ENCODE results near the gene PIK3CD. TPM values are rescaled to one million over a fixed set of nuclear protein-coding genes. Genes with fewer than 3 reads are reported as not detected.

PIK3CD gene
- polyA plus RNA-seq, 1 donor from 2014 or later, result 4.2 TPM

DNA sequence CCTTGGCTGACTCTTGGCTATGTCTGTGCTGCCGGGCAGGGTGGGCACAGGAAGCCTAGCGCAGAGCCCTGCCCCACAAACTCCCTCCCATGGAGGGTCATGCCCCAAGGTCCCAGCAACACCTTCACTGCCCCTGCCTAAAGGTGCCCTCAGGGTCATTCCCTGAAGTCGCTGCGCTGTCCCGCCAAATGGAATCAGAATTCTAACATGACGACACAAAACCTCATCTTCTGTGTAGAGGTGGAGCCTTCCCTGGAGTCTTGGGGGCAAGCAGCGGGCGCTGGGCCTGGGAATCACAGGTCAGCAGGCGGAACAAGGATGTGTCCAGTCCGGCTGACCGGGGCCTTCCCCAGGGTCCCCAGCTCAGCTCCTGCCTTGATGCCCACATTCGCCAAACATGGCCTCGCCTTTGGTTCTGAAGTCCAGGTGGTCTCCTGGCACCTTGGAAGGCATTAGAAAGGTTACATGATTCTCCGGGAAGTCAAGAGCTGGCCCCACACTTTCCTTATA, 45.5 kb upstream of the PIK3CD start:
- H3K9me2 ChIP-seq (ENCODE audit: insufficient read depth, low read length), result no peaks in the 10 kb centered on the region
- H3K4me2 ChIP-seq (ENCODE audit: low read length), result no peak overlapping the region
- H3K9me3 ChIP-seq (ENCODE audit: low read length), result no peaks in the 10 kb centered on the region
- H3K27me3 ChIP-seq (ENCODE audit: insufficient read depth, low read depth, low read length), result no peaks in the 10 kb centered on the region
- no peak overlapping the region for H3K9ac ChIP-seq (ENCODE audit: low read length)
- H4K20me1 ChIP-seq (ENCODE audit: insufficient read depth), result no peaks in the 10 kb centered on the region
- no peaks in the 10 kb centered on the region for H3K36me3 ChIP-seq (ENCODE audit: insufficient read depth, low read length)
- no peak overlapping the region for H2AFZ ChIP-seq (ENCODE audit: low read depth, low read length)
- no peak overlapping the region for H3K4me3 ChIP-seq (ENCODE audit: low read length)
- no peaks in the 10 kb centered on the region for H3K79me2 ChIP-seq (replicated peaks; ENCODE audit: insufficient read depth, low read length)
- no peak for TF ChIP-seq POLR2AphosphoS5 (IDR thresholded peaks at IDR 0.05)
- H3K27ac ChIP-seq (ENCODE audit: low read length), result no peak overlapping the region
- no peaks in the 10 kb centered on the region for H3F3A ChIP-seq (ENCODE audit: insufficient read depth, low read length, poor library complexity, severe bottlenecking)

DNA sequence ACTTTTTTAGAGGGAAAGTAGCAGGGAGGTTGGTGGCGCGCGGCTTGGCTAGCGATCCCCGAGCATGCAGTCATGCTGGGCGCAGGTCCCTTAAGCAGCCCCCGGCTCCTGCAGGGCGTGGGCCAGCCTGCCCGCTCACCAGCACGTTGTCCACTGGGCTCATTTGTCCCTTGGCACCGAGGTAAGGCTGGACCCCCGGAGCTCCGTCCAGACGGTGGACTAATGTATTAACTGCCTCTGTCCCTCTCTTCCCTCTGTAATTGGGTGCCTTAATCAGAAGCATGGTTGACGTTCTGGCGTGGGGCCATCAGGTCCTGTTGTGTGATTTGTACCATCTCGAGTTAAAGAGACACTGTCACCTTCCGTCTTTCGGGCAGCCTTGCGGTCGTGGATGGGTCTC, 45.1 kb upstream of the PIK3CD start:
- no peak for TF ChIP-seq RAD21 (conservative IDR thresholded peaks at IDR 0.05)

DNA sequence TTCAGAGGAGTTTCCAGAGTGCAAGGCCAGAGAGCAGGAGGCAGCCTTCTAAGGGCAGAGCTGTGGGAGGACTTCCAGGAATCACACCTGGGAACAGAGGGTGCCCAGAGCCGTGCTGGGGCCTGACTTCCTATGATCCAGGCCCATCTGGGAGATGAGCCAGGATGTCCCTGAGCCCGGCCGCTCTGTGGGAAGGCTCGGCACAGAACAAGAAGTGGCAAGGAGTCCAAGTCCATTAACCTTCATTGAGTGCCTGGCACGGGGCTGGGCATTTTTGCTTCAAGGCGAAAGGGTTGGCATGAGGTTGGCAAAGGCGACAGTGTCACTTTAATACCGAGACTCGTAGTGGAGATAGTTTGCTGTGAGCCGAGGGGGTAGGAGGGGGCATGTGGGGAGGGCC, 44.6 kb upstream of the PIK3CD start:
- H3K4me2 ChIP-seq (ENCODE audit: low read length), result no peak overlapping the region
- no peaks in the 10 kb centered on the region for H3K36me3 ChIP-seq (ENCODE audit: insufficient read depth, low read length)
- H3K4me3 ChIP-seq (ENCODE audit: low read length), result no peak overlapping the region
- H2AFZ ChIP-seq (ENCODE audit: low read depth, low read length), result no peak overlapping the region
- H3K9ac ChIP-seq (ENCODE audit: low read length), result no peak overlapping the region
- no peaks in the 10 kb centered on the region for H3K9me2 ChIP-seq (ENCODE audit: insufficient read depth, low read length)
- H3K27me3 ChIP-seq (ENCODE audit: insufficient read depth, low read depth, low read length), result no peaks in the 10 kb centered on the region
- TF ChIP-seq MXI1 (conservative IDR thresholded peaks at IDR 0.05; ENCODE audit: poor library complexity, severe bottlenecking), result no peak
- TF ChIP-seq POLR2AphosphoS5 (IDR thresholded peaks at IDR 0.05), result no peak
- TF ChIP-seq, protein P1, sequence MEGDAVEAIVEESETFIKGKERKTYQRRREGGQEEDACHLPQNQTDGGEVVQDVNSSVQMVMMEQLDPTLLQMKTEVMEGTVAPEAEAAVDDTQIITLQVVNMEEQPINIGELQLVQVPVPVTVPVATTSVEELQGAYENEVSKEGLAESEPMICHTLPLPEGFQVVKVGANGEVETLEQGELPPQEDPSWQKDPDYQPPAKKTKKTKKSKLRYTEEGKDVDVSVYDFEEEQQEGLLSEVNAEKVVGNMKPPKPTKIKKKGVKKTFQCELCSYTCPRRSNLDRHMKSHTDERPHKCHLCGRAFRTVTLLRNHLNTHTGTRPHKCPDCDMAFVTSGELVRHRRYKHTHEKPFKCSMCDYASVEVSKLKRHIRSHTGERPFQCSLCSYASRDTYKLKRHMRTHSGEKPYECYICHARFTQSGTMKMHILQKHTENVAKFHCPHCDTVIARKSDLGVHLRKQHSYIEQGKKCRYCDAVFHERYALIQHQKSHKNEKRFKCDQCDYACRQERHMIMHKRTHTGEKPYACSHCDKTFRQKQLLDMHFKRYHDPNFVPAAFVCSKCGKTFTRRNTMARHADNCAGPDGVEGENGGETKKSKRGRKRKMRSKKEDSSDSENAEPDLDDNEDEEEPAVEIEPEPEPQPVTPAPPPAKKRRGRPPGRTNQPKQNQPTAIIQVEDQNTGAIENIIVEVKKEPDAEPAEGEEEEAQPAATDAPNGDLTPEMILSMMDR (IDR thresholded peaks at IDR 0.05; ENCODE audit: poor library complexity, severe bottlenecking), result no peak
- no peak for TF ChIP-seq EZH2 (IDR thresholded peaks at IDR 0.05; ENCODE audit: borderline replicate concordance, insufficient read depth, low read length, poor library complexity, severe bottlenecking)
- TF ChIP-seq TAF1 (IDR thresholded peaks at IDR 0.05; ENCODE audit: low read depth), result no peak
- TF ChIP-seq RAD21 (conservative IDR thresholded peaks at IDR 0.05), result no peak
- TF ChIP-seq, protein P2, sequence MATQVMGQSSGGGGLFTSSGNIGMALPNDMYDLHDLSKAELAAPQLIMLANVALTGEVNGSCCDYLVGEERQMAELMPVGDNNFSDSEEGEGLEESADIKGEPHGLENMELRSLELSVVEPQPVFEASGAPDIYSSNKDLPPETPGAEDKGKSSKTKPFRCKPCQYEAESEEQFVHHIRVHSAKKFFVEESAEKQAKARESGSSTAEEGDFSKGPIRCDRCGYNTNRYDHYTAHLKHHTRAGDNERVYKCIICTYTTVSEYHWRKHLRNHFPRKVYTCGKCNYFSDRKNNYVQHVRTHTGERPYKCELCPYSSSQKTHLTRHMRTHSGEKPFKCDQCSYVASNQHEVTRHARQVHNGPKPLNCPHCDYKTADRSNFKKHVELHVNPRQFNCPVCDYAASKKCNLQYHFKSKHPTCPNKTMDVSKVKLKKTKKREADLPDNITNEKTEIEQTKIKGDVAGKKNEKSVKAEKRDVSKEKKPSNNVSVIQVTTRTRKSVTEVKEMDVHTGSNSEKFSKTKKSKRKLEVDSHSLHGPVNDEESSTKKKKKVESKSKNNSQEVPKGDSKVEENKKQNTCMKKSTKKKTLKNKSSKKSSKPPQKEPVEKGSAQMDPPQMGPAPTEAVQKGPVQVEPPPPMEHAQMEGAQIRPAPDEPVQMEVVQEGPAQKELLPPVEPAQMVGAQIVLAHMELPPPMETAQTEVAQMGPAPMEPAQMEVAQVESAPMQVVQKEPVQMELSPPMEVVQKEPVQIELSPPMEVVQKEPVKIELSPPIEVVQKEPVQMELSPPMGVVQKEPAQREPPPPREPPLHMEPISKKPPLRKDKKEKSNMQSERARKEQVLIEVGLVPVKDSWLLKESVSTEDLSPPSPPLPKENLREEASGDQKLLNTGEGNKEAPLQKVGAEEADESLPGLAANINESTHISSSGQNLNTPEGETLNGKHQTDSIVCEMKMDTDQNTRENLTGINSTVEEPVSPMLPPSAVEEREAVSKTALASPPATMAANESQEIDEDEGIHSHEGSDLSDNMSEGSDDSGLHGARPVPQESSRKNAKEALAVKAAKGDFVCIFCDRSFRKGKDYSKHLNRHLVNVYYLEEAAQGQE (IDR thresholded peaks at IDR 0.05; ENCODE audit: borderline replicate concordance), result no peak
- no peak for TF ChIP-seq SMC3 (conservative IDR thresholded peaks at IDR 0.05; ENCODE audit: poor library complexity)
- TF ChIP-seq EP300 (conservative IDR thresholded peaks at IDR 0.05; ENCODE audit: poor library complexity, severe bottlenecking), result no peak
- H4K20me1 ChIP-seq (ENCODE audit: insufficient read depth), result no peaks in the 10 kb centered on the region
- H3K9me3 ChIP-seq (ENCODE audit: low read length), result no peaks in the 10 kb centered on the region
- H3F3A ChIP-seq (ENCODE audit: insufficient read depth, low read length, poor library complexity, severe bottlenecking), result no peaks in the 10 kb centered on the region
- H3K27ac ChIP-seq (ENCODE audit: low read length), result no peak overlapping the region
- H3K79me2 ChIP-seq (replicated peaks; ENCODE audit: insufficient read depth, low read length), result no peaks in the 10 kb centered on the region

More for the DNA sequence above, 45.1 kb upstream of the PIK3CD start:
- H3K79me2 ChIP-seq (replicated peaks; ENCODE audit: insufficient read depth, low read length), result no peaks in the 10 kb centered on the region
- no peak overlapping the region for H3K27ac ChIP-seq (ENCODE audit: low read length)
- no peak overlapping the region for H3K9ac ChIP-seq (ENCODE audit: low read length)
- H4K20me1 ChIP-seq (ENCODE audit: insufficient read depth), result no peaks in the 10 kb centered on the region
- H3K9me2 ChIP-seq (ENCODE audit: insufficient read depth, low read length), result no peaks in the 10 kb centered on the region
- H3K36me3 ChIP-seq (ENCODE audit: insufficient read depth, low read length), result no peaks in the 10 kb centered on the region
- H3K9me3 ChIP-seq (ENCODE audit: low read length), result no peaks in the 10 kb centered on the region
- H3K4me3 ChIP-seq (ENCODE audit: low read length), result no peak overlapping the region
- H3K4me2 ChIP-seq (ENCODE audit: low read length), result no peak overlapping the region
- H2AFZ ChIP-seq (ENCODE audit: low read depth, low read length), result no peak overlapping the region
- no peaks in the 10 kb centered on the region for H3K27me3 ChIP-seq (ENCODE audit: insufficient read depth, low read depth, low read length)
- no peaks in the 10 kb centered on the region for H3F3A ChIP-seq (ENCODE audit: insufficient read depth, low read length, poor library complexity, severe bottlenecking)
